ENCODE measurements around the gene QPCT. TPM values are rescaled to one million over a fixed set of nuclear protein-coding genes. Genes with fewer than 3 reads are reported as not detected.

The QPCT gene
- total and polyA plus RNA-seq, 11 donors, result 1.3 to 7.2 (median 2.8) TPM

GRCh38 chr2:37357069-37357468 lies 12.6 kb downstream of the QPCT start:
- Histone ChIP-seq H3K36me3 (no peaks in the 10 kb centered on the region), H3K27ac (peak overlapping the region in 1 of 12 donors; percentile 20), H3K27me3 (no peaks in the 10 kb centered on the region), H3K4me1 (peaks cover 0 to 9% (median 0%) of the 10 kb centered on the region in 12 donors), H3K9me3 (no peaks in the 10 kb centered on the region), H3K4me3 (no peak overlapping the region)
- 88 to 93% (median 92%) methylated on average over 1 of the region's 1 CpG for WGBS, 4 donors
- intact Hi-C loops (cut with DNase I), result loop anchor here in 1 of 10 donors (10.0 kb wide), 1 partner anchor 192 kb away; no protein-coding TSS in a partner anchor
- ATAC-seq (no peak), DNase-seq (no peak)
- TF ChIP-seq POLR2A (IDR thresholded peaks at IDR 0.05) (no peak), CTCF (IDR thresholded peaks at IDR 0.05) (no peak)

GRCh38 chr2:37357530-37357929 lies 13.1 kb downstream of the QPCT start:
- intact Hi-C loops (cut with DNase I), result loop anchor here in 1 of 10 donors (10.0 kb wide), 1 partner anchor 193 kb away; no protein-coding TSS in a partner anchor

GRCh38 chr2:37358466-37358865 lies 14.0 kb downstream of the QPCT start:
- H3K36me3 ChIP-seq, result no peaks in the 10 kb centered on the region
- no peak for ATAC-seq
- intact Hi-C loops (cut with DNase I), result loop anchor here in 1 of 10 donors (10.0 kb wide), 1 partner anchor 194 kb away; no protein-coding TSS in a partner anchor
- H3K4me1 ChIP-seq, result peaks cover 0 to 9% (median 0%) of the 10 kb centered on the region in 12 donors
- no peak overlapping the region for H3K27ac ChIP-seq
- no peaks in the 10 kb centered on the region for H3K27me3 ChIP-seq
- H3K4me3 ChIP-seq, result no peak overlapping the region
- DNase-seq, result no peak
- TF ChIP-seq CTCF (IDR thresholded peaks at IDR 0.05) (no peak), POLR2A (IDR thresholded peaks at IDR 0.05) (no peak)
- 97 to 98% (median 98%) methylated on average over 3 of the region's 3 CpGs for WGBS, 4 donors
- H3K9me3 ChIP-seq, result no peaks in the 10 kb centered on the region

More at GRCh38 chr2:37357530-37357929, 13.1 kb downstream of the QPCT start:
- Histone ChIP-seq H3K9me3 (no peaks in the 10 kb centered on the region), H3K4me3 (no peak overlapping the region), H3K27ac (peak overlapping the region in 1 of 12 donors; percentile 20), H3K36me3 (no peaks in the 10 kb centered on the region), H3K4me1 (peaks cover 0 to 9% (median 0%) of the 10 kb centered on the region in 12 donors), H3K27me3 (no peaks in the 10 kb centered on the region)
- DNase-seq (peak in 2 of 5 donors; percentile 30 to 38), ATAC-seq (peak in 1 of 4 donors; percentile 42)
- WGBS, 4 donors, result 42 to 57% (median 50%) methylated on average over 4 of the region's 4 CpGs
- TF ChIP-seq POLR2A (IDR thresholded peaks at IDR 0.05) (no peak), CTCF (IDR thresholded peaks at IDR 0.05) (no peak)

GRCh38 chr2:37361216-37361815 lies 16.9 kb downstream of the QPCT start:
- no peaks in the 10 kb centered on the region for H3K27me3 ChIP-seq
- intact Hi-C loops (cut with DNase I), result no loop called here
- H3K27ac ChIP-seq, result no peak overlapping the region
- TF ChIP-seq POLR2A (IDR thresholded peaks at IDR 0.05) (no peak), CTCF (IDR thresholded peaks at IDR 0.05) (no peak)
- peaks cover 0 to 9% (median 0%) of the 10 kb centered on the region in 12 donors for H3K4me1 ChIP-seq
- no peaks in the 10 kb centered on the region for H3K36me3 ChIP-seq
- H3K4me3 ChIP-seq, result no peak overlapping the region
- WGBS, 4 donors, result 90 to 97% (median 95%) methylated on average over 3 of the region's 3 CpGs
- no peak for DNase-seq
- no peaks in the 10 kb centered on the region for H3K9me3 ChIP-seq
- ATAC-seq, result no peak

Data from heart left ventricle (tissue), 16 donors.